Measurements from ENCODE around the gene HOXA7. TPM values are rescaled to one million over a fixed set of nuclear protein-coding genes. Genes with fewer than 3 reads are reported as not detected.

Gene HOXA7
- total RNA-seq, 1 donor from 2014 or later = not detected

DNA sequence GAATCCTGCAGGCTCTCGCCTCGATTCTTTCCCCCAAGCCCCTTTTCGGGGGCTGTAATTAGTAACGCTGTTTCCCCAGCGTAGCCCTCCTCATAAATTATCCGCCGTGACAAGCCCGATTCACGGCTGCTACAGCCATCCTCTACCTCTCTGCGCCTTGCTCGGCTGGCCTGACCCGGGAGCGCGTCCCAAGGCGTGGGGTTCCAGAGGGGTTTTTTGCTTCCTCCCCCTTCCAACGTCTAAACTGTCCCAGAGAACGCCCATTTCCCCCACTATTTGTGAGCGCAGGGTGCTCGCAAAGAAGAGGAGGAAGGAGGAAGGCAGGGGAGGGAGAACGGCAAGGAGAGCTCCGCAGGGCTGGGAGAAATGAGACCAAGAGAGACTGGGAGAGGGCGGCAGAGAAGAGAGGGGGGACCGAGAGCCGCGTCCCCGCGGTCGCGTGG, 13.9 kb downstream of the HOXA7 start:
- Mint-ChIP-seq H3K4me1 (peaks cover 10% of the 10 kb centered on the region), H3K27ac (no peak overlapping the region), H3K9me3 (no peaks in the 10 kb centered on the region), H3K27me3 (peaks cover 44% of the 10 kb centered on the region), H3K4me3 (peak overlapping the region; percentile 38), H3K36me3 (ENCODE audit: low read depth) (no peaks in the 10 kb centered on the region)
- intact Hi-C loops (cut with micrococcal nuclease) = no loop called here
- POLR2A ChIA-PET = interaction anchor here (1.0 kb wide), 1 partner anchor 47 kb away, joined by 3 read pairs; the partner anchor contains the start of gene HOXA1
- TF ChIP-seq, protein P1, sequence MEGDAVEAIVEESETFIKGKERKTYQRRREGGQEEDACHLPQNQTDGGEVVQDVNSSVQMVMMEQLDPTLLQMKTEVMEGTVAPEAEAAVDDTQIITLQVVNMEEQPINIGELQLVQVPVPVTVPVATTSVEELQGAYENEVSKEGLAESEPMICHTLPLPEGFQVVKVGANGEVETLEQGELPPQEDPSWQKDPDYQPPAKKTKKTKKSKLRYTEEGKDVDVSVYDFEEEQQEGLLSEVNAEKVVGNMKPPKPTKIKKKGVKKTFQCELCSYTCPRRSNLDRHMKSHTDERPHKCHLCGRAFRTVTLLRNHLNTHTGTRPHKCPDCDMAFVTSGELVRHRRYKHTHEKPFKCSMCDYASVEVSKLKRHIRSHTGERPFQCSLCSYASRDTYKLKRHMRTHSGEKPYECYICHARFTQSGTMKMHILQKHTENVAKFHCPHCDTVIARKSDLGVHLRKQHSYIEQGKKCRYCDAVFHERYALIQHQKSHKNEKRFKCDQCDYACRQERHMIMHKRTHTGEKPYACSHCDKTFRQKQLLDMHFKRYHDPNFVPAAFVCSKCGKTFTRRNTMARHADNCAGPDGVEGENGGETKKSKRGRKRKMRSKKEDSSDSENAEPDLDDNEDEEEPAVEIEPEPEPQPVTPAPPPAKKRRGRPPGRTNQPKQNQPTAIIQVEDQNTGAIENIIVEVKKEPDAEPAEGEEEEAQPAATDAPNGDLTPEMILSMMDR (IDR thresholded peaks at IDR 0.05) = no peak
- CTCF ChIA-PET = no interaction called here
- no peak for DNase-seq
- ATAC-seq (ENCODE audit: low read depth) = no peak

DNA sequence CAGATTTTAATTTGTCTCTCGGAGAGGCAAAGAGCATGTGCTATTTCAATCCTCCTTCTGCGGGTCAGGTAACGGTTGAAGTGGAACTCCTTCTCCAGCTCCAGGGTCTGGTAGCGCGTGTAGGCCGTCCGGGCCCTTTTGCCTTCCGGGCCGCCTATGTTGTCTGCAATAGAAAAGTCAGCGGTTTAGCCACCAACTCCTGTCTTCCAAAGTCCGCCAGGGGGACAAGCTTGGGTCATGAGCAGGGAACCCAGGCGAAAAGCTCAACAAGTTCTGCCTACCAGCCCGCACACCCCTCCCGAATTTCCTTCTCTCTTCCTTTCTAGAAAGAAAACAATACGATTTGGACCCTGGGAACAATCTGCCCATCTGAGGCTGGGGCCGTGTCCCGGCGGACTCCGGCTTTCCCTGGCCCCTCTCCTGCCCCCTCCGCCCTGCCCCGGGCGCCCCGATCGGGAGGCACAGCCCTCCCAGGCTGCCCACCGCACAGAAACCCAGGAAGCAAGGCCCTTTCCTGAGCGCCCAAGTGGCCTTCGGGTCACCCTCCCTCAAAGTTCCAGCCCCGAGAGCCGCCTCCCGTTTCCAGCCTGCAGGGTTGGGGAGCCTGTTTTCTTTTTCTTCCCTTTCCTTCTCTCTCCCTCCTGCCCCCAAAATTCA, 14.4 kb downstream of the HOXA7 start:
- Mint-ChIP-seq H3K4me3 (no peak overlapping the region), H3K36me3 (ENCODE audit: low read depth) (no peaks in the 10 kb centered on the region), H3K4me1 (peaks cover 8% of the 10 kb centered on the region), H3K27ac (no peak overlapping the region), H3K27me3 (peaks cover 43% of the 10 kb centered on the region), H3K9me3 (no peaks in the 10 kb centered on the region)
- TF ChIP-seq, protein P1 (IDR thresholded peaks at IDR 0.05) = no peak
- ChIA-PET CTCF (no interaction called here), POLR2A (interaction anchor here (1.0 kb wide), 1 partner anchor 46 kb away, joined by 3 read pairs; the partner anchor contains the start of gene HOXA1)
- no peak for DNase-seq
- intact Hi-C loops (cut with micrococcal nuclease) = no loop called here
- ATAC-seq (ENCODE audit: low read depth) = no peak

DNA sequence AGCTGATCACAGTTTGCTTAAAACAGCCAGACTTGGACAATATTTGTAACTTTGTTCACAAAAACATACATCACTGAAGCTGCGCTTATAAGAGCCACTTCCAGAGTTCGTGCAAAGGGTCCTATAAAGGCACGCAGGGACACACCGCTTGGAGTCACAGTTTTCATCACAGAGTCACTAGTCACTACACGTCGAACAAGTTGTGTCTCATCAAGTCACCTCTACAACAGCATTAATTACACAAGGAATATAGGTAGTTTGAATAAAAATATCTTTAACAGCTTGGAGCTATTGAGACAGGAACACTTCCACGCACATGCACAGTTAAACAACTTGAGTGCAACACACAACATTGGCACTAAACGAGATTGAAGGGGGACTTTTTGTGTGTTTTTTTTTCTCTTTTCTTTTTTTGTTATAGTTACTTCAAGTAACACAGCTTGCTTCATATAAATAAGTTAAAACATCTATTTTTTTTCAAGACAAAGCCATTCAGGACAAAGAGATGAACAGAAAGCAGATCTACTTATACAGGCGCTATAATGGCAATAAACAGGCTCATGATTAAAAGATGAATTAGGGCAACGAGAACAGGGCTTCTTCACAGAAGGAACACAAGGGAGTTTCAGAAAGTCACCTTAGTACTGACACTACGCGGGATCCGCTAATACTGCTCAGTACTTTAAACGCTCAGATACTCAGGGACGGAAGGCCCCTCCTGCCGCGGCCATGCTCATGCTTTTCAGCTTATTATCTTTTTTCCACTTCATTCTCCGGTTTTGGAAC, 15.1 kb downstream of the HOXA7 start:
- DNase-seq (no peak), ATAC-seq (ENCODE audit: low read depth) (no peak)
- TF ChIP-seq, protein P1 (IDR thresholded peaks at IDR 0.05) = no peak
- intact Hi-C loops (cut with micrococcal nuclease) = no loop called here
- no peaks in the 10 kb centered on the region for H3K36me3 Mint-ChIP-seq (ENCODE audit: low read depth)
- peaks cover 5% of the 10 kb centered on the region for H3K4me1 Mint-ChIP-seq
- peaks cover 40% of the 10 kb centered on the region for H3K27me3 Mint-ChIP-seq
- no peak overlapping the region for H3K27ac Mint-ChIP-seq
- no peaks in the 10 kb centered on the region for H3K9me3 Mint-ChIP-seq
- ChIA-PET POLR2A (interaction anchor here (1.0 kb wide), 1 partner anchor 45 kb away, joined by 3 read pairs; the partner anchor contains the start of gene HOXA1), CTCF (no interaction called here)
- H3K4me3 Mint-ChIP-seq = no peak overlapping the region

DNA sequence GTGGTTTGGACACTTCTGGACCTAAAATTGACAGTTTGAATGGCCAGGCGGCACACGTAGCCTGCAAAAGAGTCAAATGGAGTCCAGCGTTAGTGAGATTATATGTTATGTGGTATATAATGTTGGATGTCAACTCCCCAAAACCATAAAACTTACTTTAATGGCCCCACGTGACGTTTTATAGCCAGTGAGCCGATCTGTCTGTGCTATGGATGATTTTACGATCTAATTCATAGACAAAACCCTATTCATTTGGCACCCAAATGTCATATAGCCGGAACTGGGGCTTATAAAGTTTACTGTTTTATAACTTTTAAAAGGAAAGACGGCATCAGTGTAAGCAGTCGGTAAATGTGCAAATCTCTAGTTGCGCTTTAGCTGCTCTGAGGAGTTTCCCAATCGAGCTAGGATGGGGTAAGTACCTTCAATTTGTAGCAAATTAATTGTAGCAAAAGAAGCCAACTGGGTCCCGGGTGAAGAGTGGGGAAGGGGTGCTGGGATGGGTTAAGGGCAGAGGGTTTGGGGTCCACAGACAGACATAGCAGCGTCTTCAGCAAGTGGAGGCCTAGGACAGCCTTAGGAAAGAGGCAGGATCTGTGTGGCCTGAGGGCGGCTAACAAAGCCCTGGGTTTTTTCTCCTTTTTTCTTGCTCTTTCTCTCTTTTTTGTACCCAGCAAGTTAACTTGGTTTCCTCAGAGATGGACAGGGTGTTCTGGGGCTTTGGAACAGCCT, 16.2 kb downstream of the HOXA7 start:
- POLR2A ChIA-PET = no interaction called here
- peaks cover 39% of the 10 kb centered on the region for H3K27me3 Mint-ChIP-seq
- ATAC-seq (ENCODE audit: low read depth) = no peak
- H3K4me3 Mint-ChIP-seq = no peak overlapping the region
- H3K27ac Mint-ChIP-seq = no peak overlapping the region
- H3K9me3 Mint-ChIP-seq = no peaks in the 10 kb centered on the region
- TF ChIP-seq, protein P1 (IDR thresholded peaks at IDR 0.05) = no peak
- peaks cover 5% of the 10 kb centered on the region for H3K4me1 Mint-ChIP-seq
- no peaks in the 10 kb centered on the region for H3K36me3 Mint-ChIP-seq (ENCODE audit: low read depth)
- CTCF ChIA-PET = no interaction called here
- no peak for DNase-seq
- intact Hi-C loops (cut with micrococcal nuclease) = no loop called here
